GM12875 (cell line): Measurements from ENCODE around the gene FBLIM1.

Experiments used
- H3K4me3 ChIP-seq: one replicate; pipeline ENCODE4 v1.5.1; 2011; ENCODE audit warnings: low read depth, low read length, control low read depth
- TF ChIP-seq, protein P1 (sequence below): IDR thresholded peaks from 2 replicates; pipeline ENCODE4 v1.5.1; 2011; ENCODE audit warnings: low read depth, mild to moderate bottlenecking, control low read depth, inconsistent platforms, low read length, moderate library complexity, borderline replicate concordance; ENCODE audit not compliant: insufficient read depth

The FBLIM1 gene

DNA sequence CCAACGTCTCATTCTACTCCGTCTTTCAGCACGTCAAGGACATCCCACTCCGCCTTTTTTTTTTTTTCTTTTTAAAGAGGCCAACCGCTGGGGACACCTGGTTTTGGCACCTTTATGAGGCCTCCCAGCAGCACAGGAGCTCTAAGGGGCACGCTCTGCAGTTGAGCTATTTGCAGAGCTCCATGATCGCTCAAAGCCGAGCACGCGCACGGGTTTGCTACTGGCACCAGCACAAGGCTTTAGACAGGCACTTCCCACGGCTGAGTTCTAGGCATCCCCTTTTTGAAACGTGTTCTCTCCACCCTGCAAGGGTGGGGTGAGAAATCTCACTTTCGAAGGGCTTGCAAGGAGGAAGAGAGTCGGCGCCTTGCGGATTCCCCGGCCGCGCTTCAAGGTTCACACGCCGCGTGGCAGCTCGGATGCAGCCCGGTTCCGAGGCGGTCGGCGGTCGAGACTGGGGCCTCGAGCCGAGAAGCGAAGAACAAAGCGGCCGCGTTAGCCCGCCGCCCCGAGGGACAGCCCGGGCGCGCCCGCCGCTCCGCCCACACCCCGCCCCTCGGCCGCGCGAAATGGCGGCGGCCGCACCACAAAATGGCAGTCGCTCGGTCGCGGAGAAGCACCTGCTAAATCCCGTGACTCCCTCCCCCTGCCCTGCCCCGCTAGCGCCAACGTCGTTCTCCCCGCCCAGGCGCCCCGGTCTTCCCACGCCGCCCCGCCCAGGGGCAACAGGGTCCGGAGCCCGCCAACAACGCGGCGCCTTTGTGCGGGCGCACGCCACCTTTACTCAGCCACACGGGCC, 76.0 kb downstream of the FBLIM1 start:
- peak overlapping the region; percentile 83 for H3K4me3 ChIP-seq
- TF ChIP-seq, protein P1, sequence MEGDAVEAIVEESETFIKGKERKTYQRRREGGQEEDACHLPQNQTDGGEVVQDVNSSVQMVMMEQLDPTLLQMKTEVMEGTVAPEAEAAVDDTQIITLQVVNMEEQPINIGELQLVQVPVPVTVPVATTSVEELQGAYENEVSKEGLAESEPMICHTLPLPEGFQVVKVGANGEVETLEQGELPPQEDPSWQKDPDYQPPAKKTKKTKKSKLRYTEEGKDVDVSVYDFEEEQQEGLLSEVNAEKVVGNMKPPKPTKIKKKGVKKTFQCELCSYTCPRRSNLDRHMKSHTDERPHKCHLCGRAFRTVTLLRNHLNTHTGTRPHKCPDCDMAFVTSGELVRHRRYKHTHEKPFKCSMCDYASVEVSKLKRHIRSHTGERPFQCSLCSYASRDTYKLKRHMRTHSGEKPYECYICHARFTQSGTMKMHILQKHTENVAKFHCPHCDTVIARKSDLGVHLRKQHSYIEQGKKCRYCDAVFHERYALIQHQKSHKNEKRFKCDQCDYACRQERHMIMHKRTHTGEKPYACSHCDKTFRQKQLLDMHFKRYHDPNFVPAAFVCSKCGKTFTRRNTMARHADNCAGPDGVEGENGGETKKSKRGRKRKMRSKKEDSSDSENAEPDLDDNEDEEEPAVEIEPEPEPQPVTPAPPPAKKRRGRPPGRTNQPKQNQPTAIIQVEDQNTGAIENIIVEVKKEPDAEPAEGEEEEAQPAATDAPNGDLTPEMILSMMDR = no peak

DNA sequence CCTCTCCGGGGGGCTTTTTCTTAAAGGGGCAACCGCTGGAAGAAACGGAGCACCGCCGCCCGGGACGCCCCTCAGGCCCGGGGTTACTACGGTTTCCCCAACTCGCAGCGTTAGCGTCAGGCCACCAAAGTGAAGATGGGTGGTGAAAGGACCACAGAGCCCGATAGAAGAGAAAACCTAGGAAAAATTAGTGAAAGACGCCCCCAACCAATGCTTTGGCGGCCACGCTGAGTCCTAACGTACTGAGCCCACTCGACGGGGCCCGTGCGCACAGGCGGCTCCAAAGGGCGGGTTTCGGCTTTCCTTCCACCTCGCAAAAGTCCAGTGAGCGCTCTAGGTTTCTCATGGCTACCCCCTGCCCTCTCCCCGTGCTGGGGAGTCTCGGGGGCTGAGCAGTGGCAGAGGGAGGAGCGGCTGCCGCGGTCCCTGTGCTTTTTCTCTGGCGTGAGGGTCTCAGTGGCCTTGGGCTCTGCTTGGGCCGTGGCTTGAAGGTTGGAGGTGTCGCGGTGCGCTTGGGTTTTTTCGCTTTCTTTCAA, 76.7 kb downstream of the FBLIM1 start:
- TF ChIP-seq, protein P1 = no peak
- H3K4me3 ChIP-seq = peak overlapping the region; percentile 83

DNA sequence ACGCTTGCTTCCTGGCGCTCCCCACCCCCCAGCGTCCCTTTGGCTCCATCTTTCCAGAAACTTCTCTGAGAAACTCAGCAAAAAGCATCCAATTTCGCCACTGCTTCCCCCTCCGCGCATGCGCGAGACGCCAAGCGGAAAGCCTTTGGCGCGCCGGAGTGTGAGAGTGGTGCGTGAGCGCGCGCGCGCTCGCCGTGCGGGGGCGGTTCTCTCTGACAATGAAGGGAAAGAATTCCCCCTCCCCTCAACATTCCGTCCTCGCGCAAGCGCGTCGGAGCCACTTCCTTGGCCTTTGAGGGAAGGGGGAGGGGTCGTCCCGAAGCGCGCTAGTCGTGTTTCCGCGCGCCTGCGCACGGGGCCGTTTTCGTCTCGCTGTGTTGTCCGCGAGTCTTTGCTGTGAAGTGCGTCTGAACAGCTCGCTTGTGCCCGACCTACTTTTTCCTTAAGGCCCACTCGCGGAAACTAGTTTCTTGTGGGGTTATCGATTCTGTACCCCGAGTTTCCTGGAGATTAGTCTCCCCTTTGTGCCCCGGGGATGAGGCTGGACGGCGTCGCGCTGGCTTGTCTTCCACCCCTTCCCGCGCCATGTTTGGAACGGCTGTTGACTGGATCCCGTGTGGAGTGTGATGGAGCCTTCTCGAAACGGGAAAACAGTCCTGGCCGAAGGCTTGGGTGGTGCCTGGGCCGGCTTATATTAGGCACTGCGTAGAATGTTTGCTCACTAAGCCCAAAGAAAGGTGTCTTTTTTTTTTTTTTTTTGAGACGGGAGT, 77.3 kb downstream of the FBLIM1 start:
- H3K4me3 ChIP-seq = peak overlapping the region; percentile 83
- TF ChIP-seq, protein P1 = no peak
